ENCODE data around the gene ACSF3.

ACSF3 gene

DNA sequence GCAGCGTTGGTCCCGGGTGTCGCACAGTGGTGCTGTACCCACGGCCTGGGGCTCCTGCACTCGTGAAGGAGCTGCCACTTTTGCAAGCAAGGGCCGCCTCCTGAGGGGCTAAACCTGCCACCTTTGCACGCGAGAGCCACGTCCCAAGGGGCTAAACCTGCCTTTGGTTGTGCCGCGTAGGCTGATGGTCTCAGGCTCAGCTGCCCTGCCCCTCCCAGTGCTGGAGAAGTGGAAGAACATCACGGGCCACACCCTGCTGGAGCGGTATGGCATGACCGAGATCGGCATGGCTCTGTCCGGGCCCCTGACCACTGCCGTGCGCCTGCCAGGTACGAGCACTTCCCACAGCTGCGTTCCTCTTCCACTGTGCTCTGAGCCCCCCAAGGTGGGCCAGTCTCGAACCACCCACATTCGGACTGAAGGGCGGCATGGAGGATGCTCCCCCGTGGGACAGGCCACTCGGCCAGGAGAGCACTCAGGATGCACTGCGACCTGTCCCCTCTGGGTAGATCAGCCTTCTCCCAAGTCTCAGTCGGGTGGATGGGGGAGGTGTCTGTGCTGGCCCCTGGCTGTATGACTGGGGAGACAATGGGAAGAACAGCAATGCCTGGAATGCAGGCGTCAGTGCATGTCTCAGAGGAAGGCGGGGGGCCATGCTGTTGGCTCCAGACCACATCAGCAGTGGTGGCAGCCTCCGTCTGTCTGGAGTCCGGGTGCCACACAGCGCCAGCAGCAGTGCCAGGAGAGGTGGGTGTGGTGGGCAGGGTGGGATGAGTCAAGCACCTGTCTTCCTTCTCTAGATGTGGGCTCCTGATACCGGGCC is 20.7 kb downstream of the ACSF3 start:
- Histone ChIP-seq H3K9me3 (ENCODE audit: control extremely low read depth in 1 of 5, control insufficient read depth in 4 of 5, insufficient read depth in 2 of 5, low read depth in 1 of 5, low read length in 4 of 5) (no peaks in the 10 kb centered on the region), H3K27ac (ENCODE audit: insufficient read depth in 1 of 2, low read depth in 1 of 2, low read length in 2 of 2, poor library complexity in 1 of 2, severe bottlenecking in 2 of 2) (peak overlapping the region; percentile 52 to 81), H3K27me3 (replicated peaks in 2 of 5; ENCODE audit: control insufficient read depth in 4 of 5, insufficient read depth in 5 of 5, low read length in 4 of 5) (no peaks in the 10 kb centered on the region), H3K36me3 (ENCODE audit: control insufficient read depth in 4 of 4, insufficient read depth in 4 of 4, low read length in 3 of 4) (peaks cover 16 to 79% (median 41%) of the 10 kb centered on the region in 4 experiments), H3K4me3 (ENCODE audit: control insufficient read depth in 1 of 7, extremely low read depth in 1 of 7, insufficient read depth in 4 of 7, low read depth in 2 of 7, low read length in 6 of 7) (peak overlapping the region in 6 of 7 experiments; percentile 1 to 72 (median 56)), H3K4me1 (ENCODE audit: control extremely low read depth in 1 of 4, control insufficient read depth in 4 of 4, insufficient read depth in 4 of 4, low read length in 3 of 4) (peaks cover 10 to 73% (median 70%) of the 10 kb centered on the region in 4 experiments)
- POLR2A ChIA-PET = interaction anchor here (0.8 to 1.6 kb wide), 6 partner anchors 12 to 167 kb away, joined by 3 to 10 read pairs (median 3); partner anchors contain the start of gene ACSF3
- DNase-seq = peak in 1 of 3 donors; percentile 40
- 88% methylated on average over 30 of the region's 33 CpGs for WGBS (ENCODE audit: insufficient coverage)
- CTCF ChIA-PET = interaction anchor here (0.9 to 1.8 kb wide), 5 partner anchors 12 to 136 kb away, joined by 3 to 7 read pairs (median 3); no protein-coding TSS in a partner anchor

DNA sequence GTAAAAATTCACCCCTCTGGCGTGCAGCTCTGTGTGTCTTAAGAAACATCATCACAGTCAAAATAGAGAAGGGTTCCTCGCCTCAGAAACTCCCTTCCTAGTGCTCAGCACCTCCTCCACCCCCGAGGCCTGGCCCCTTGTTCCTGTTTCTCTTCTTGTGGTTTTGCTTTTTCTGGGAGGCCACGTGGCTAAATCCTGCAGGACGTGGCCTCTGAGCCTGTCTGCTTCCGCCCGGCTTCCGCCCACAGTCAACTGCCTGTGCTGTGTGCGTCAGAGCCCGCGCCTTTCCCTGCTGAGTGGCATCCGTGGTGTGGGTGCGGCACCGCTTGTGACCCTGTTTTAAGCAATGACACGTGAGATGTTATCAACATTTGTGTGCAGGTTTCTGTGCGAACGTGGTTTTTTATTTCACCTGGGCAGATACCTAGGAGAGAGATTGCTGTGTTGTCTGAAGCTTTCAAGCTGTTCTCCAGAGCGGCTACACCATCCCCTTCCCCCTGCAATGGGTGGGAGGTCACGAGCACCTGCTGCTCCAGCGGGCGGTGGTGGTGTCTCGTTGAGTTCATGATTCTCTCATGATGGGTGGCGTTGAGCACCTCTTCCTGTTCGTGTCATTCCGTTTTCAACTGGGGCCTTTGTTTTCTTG is 21.7 kb downstream of the ACSF3 start:
- ChIA-PET CTCF (interaction anchor here (0.7 to 2.1 kb wide), 9 partner anchors 11 to 302 kb away, joined by 3 to 7 read pairs (median 3); no protein-coding TSS in a partner anchor), POLR2A (interaction anchor here (0.6 to 1.6 kb wide), 7 partner anchors 13 to 315 kb away, joined by 3 to 10 read pairs (median 3); partner anchors contain the start of genes ACSF3 and CBFA2T3)
- Histone ChIP-seq H3K4me1 (ENCODE audit: control extremely low read depth in 1 of 4, control insufficient read depth in 4 of 4, insufficient read depth in 4 of 4, low read length in 3 of 4) (peaks cover 10 to 80% (median 77%) of the 10 kb centered on the region in 4 experiments), H3K27me3 (replicated peaks in 2 of 5; ENCODE audit: control insufficient read depth in 4 of 5, insufficient read depth in 5 of 5, low read length in 4 of 5) (no peaks in the 10 kb centered on the region), H3K9me3 (ENCODE audit: control extremely low read depth in 1 of 5, control insufficient read depth in 4 of 5, insufficient read depth in 2 of 5, low read depth in 1 of 5, low read length in 4 of 5) (no peaks in the 10 kb centered on the region), H3K4me3 (ENCODE audit: control insufficient read depth in 1 of 7, extremely low read depth in 1 of 7, insufficient read depth in 4 of 7, low read depth in 2 of 7, low read length in 6 of 7) (peak overlapping the region in 6 of 7 experiments; percentile 1 to 72 (median 56)), H3K27ac (ENCODE audit: insufficient read depth in 1 of 2, low read depth in 1 of 2, low read length in 2 of 2, poor library complexity in 1 of 2, severe bottlenecking in 2 of 2) (peak overlapping the region; percentile 52 to 81), H3K36me3 (ENCODE audit: control insufficient read depth in 4 of 4, insufficient read depth in 4 of 4, low read length in 3 of 4) (peaks cover 14 to 81% (median 43%) of the 10 kb centered on the region in 4 experiments)
- 0% methylated on average over 21 of the region's 25 CpGs for WGBS (ENCODE audit: insufficient coverage)
- DNase-seq = peak; percentile 94 to 97 (median 96)

DNA sequence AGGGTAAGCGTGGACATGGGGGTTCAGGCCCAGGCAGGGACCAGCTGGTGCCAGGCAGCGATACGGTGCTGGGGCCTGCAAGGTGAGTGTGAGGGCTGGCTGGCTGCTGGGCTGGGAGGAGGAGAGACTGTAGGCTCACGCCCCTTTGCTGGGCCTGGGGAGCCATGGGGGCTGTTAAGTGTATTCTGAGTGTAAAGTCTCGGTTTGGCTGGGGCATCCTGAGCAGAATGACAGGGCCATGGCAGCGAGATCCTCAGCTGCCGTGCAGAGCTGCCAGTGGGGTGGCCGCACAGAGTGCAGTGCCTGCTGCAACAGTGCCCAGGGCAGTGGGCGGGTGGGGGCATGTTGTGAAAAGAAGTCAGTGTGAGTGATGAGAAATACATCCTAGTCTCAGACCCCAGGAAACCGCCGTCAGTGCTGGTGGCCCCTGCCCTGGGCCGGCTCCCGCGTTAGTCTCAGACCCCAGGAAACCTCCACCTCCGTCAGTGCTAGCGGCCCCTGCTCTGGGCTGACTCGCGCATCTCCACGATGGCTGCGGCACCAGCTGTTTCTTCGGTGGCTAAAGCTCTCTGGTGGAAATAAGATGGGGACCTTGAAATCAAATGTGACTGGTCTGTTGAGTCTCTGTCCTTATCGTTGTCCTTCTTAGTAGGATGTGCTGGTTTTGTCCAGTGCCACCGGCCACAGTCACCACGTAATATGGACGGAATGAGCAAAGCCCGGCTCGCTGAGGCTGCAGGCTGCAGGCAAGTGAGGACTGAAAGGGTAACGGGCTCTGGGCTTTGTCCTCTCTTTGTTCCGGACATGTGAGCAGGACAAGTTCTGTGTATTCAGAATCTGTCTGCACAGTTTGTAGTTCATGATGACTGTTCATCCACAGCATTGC is 22.9 kb downstream of the ACSF3 start:
- peaks cover 10 to 80% (median 77%) of the 10 kb centered on the region in 4 experiments for H3K4me1 ChIP-seq (ENCODE audit: control extremely low read depth in 1 of 4, control insufficient read depth in 4 of 4, insufficient read depth in 4 of 4, low read length in 3 of 4)
- DNase-seq = no peak
- H3K9me3 ChIP-seq (ENCODE audit: control extremely low read depth in 1 of 5, control insufficient read depth in 4 of 5, insufficient read depth in 2 of 5, low read depth in 1 of 5, low read length in 4 of 5) = no peaks in the 10 kb centered on the region
- H3K36me3 ChIP-seq (ENCODE audit: control insufficient read depth in 4 of 4, insufficient read depth in 4 of 4, low read length in 3 of 4) = peaks cover 10 to 81% (median 47%) of the 10 kb centered on the region in 4 experiments
- no peaks in the 10 kb centered on the region for H3K27me3 ChIP-seq (replicated peaks in 2 of 5; ENCODE audit: control insufficient read depth in 4 of 5, insufficient read depth in 5 of 5, low read length in 4 of 5)
- H3K27ac ChIP-seq (ENCODE audit: insufficient read depth in 1 of 2, low read depth in 1 of 2, low read length in 2 of 2, poor library complexity in 1 of 2, severe bottlenecking in 2 of 2) = peak overlapping the region; percentile 52 to 81
- 90% methylated on average over 24 of the region's 29 CpGs for WGBS (ENCODE audit: insufficient coverage)
- CTCF ChIA-PET = interaction anchor here (1.0 to 2.1 kb wide), 6 partner anchors 10 to 304 kb away, joined by 3 to 6 read pairs (median 3); no protein-coding TSS in a partner anchor
- peak overlapping the region in 2 of 7 experiments; percentile 45 to 52 for H3K4me3 ChIP-seq (ENCODE audit: control insufficient read depth in 1 of 7, extremely low read depth in 1 of 7, insufficient read depth in 4 of 7, low read depth in 2 of 7, low read length in 6 of 7)
- POLR2A ChIA-PET = interaction anchor here (0.8 to 1.6 kb wide), 2 partner anchors 14 to 140 kb away, joined by 4 to 8 read pairs; partner anchors contain the start of gene CBFA2T3

DNA sequence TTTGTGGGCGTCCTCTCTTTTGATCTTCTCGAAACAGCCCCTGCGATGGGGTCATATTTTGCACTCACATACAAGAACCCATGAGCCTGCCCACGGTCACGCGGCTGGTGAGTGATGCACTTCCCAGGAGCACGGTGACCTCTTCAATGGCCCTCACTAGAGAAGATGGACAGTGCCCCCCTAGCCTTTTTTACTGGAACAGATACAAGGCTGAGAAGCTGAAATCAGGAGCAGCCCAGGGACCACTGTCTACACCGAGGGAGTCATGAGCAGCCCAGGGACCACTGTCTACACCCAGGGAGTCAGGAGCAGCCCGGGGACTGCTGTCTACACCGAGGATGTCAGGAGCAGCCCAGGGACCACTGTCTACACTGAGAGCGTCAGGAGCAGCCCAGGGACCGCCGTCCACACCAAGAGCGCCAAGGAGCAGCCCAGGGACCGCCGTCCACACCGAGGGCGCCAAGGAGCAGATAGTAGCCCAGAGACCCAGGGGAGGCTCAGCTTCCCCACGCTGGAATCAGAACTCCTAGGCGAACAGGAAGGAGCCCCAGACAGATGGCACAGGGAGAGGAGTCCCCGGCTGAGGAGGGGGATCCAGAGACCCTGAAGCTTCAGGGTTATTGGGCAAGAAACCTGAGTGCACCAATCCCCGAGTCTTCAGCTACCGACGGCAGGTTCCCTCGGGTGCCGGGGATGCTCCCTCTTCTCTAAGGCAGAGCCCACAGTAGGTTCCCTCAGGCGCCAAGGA is 23.7 kb downstream of the ACSF3 start:
- peaks cover 6 to 80% (median 44%) of the 10 kb centered on the region in 4 experiments for H3K36me3 ChIP-seq (ENCODE audit: control insufficient read depth in 4 of 4, insufficient read depth in 4 of 4, low read length in 3 of 4)
- peaks cover 10 to 77% (median 76%) of the 10 kb centered on the region in 4 experiments for H3K4me1 ChIP-seq (ENCODE audit: control extremely low read depth in 1 of 4, control insufficient read depth in 4 of 4, insufficient read depth in 4 of 4, low read length in 3 of 4)
- POLR2A ChIA-PET = no interaction called here

DNA sequence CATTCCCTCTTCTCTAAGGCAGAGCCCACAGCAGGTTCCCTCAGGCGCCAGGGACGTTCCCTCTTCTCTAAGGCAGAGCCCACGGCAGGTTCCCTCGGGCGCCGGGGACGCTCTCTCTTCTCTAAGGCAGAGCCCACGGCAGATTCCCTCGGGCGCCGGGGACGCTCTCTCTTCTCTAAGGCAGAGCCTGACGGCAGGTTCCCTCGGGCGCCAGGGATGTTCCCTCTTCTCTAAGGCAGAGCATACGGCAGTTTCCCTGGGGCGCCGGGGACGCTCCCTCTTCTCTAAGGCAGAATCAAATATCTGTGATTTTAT is 24.3 kb downstream of the ACSF3 start:
- no peaks in the 10 kb centered on the region for H3K27me3 ChIP-seq (replicated peaks in 2 of 5; ENCODE audit: control insufficient read depth in 4 of 5, insufficient read depth in 5 of 5, low read length in 4 of 5)
- no peak overlapping the region for H3K4me3 ChIP-seq (ENCODE audit: control insufficient read depth in 1 of 7, extremely low read depth in 1 of 7, insufficient read depth in 4 of 7, low read depth in 2 of 7, low read length in 6 of 7)
- DNase-seq = no peak
- H3K27ac ChIP-seq (ENCODE audit: insufficient read depth in 1 of 2, low read depth in 1 of 2, low read length in 2 of 2, poor library complexity in 1 of 2, severe bottlenecking in 2 of 2) = peak overlapping the region in 1 of 2 experiments; percentile 49
- CTCF ChIA-PET = interaction anchor here (0.5 to 1.5 kb wide), 8 partner anchors 15 to 160 kb away, joined by 3 to 5 read pairs (median 3); no protein-coding TSS in a partner anchor
- 87% methylated on average over 14 of the region's 19 CpGs for WGBS (ENCODE audit: insufficient coverage)
- POLR2A ChIA-PET = interaction anchor here (1.1 kb wide), 1 partner anchor 86 kb away, joined by 3 read pairs; no protein-coding TSS in a partner anchor
- H3K36me3 ChIP-seq (ENCODE audit: control insufficient read depth in 4 of 4, insufficient read depth in 4 of 4, low read length in 3 of 4) = peaks cover 4 to 80% (median 41%) of the 10 kb centered on the region in 4 experiments
- H3K4me1 ChIP-seq (ENCODE audit: control extremely low read depth in 1 of 4, control insufficient read depth in 4 of 4, insufficient read depth in 4 of 4, low read length in 3 of 4) = peaks cover 10 to 72% (median 71%) of the 10 kb centered on the region in 4 experiments
- no peaks in the 10 kb centered on the region for H3K9me3 ChIP-seq (ENCODE audit: control extremely low read depth in 1 of 5, control insufficient read depth in 4 of 5, insufficient read depth in 2 of 5, low read depth in 1 of 5, low read length in 4 of 5)

More for the DNA sequence above, 23.7 kb downstream of the ACSF3 start:
- Histone ChIP-seq H3K9me3 (ENCODE audit: control extremely low read depth in 1 of 5, control insufficient read depth in 4 of 5, insufficient read depth in 2 of 5, low read depth in 1 of 5, low read length in 4 of 5) (no peaks in the 10 kb centered on the region), H3K27me3 (replicated peaks in 2 of 5; ENCODE audit: control insufficient read depth in 4 of 5, insufficient read depth in 5 of 5, low read length in 4 of 5) (no peaks in the 10 kb centered on the region), H3K4me3 (ENCODE audit: control insufficient read depth in 1 of 7, extremely low read depth in 1 of 7, insufficient read depth in 4 of 7, low read depth in 2 of 7, low read length in 6 of 7) (no peak overlapping the region), H3K27ac (ENCODE audit: insufficient read depth in 1 of 2, low read depth in 1 of 2, low read length in 2 of 2, poor library complexity in 1 of 2, severe bottlenecking in 2 of 2) (peak overlapping the region in 1 of 2 experiments; percentile 81)
- CTCF ChIA-PET = interaction anchor here (0.5 to 1.5 kb wide), 5 partner anchors 11 to 159 kb away, joined by 3 to 5 read pairs (median 3); no protein-coding TSS in a partner anchor
- 97% methylated on average over 27 of the region's 27 CpGs for WGBS (ENCODE audit: insufficient coverage)
- DNase-seq = no peak
